PFSK-1 (cell line): ENCODE data around the gene MRPL10.

Experiments used
- FOXP2 ChIP-seq: optimal IDR thresholded peaks from 2 replicates; pipeline ENCODE3; 2011; ENCODE audit warnings: borderline replicate concordance, control low read depth, inconsistent platforms; ENCODE audit not compliant: insufficient read depth; ENCODE audit errors: extremely low read length, extremely low read depth
- POLR2AphosphoS5 ChIP-seq: IDR thresholded peaks from 2 replicates; pipeline ENCODE4 v1.6.1; 2012; ENCODE audit warnings: low read depth, mild to moderate bottlenecking, control low read depth, low read length, moderate library complexity
- REST ChIP-seq, 2 experiments: IDR thresholded peaks; 2 replicates each; pipeline versions ENCODE4 v1.6.1 to v1.8.0; 2011 to 2012; ENCODE audit warnings: low read depth in 2 of 2, low read length in 2 of 2, control low read depth in 1 of 2, inconsistent platforms in 1 of 2, mild to moderate bottlenecking in 1 of 2, moderate library complexity in 1 of 2; ENCODE audit not compliant: insufficient read depth in 1 of 2
- SIN3A ChIP-seq: IDR thresholded peaks from 2 replicates; pipeline ENCODE4 v1.6.1; 2012; ENCODE audit warnings: mild to moderate bottlenecking, low read length, moderate library complexity, borderline replicate concordance; ENCODE audit not compliant: insufficient read depth
- TAF1 ChIP-seq: IDR thresholded peaks from 2 replicates; pipeline ENCODE4 v1.6.1; 2012; ENCODE audit warnings: low read length, control low read depth, borderline replicate concordance; ENCODE audit not compliant: insufficient read depth

MRPL10 gene

GRCh38 chr17:47834756-47835155, 3.4 kb upstream of the MRPL10 start:
- TF ChIP-seq TAF1 (no peak), FOXP2 (no peak), SIN3A (no peak), POLR2AphosphoS5 (no peak), REST (IDR thresholded peaks at IDR 0.05; ENCODE audit: insufficient read depth in 1 of 2, low read depth in 2 of 2, low read length in 2 of 2) (no peak)

GRCh38 chr17:47831934-47832327, 590 bp upstream of the MRPL10 start:
- no peak for TF ChIP-seq FOXP2
- no peak for TF ChIP-seq REST (IDR thresholded peaks at IDR 0.05; ENCODE audit: insufficient read depth in 1 of 2, low read depth in 2 of 2, low read length in 2 of 2)
- no peak for TF ChIP-seq POLR2AphosphoS5
- no peak for TF ChIP-seq SIN3A
- TF ChIP-seq TAF1, result no peak

- no peak for TF ChIP-seq FOXP2
- no peak for TF ChIP-seq REST (IDR thresholded peaks at IDR 0.05; ENCODE audit: insufficient read depth in 1 of 2, low read depth in 2 of 2, low read length in 2 of 2)
- TF ChIP-seq POLR2AphosphoS5, result no peak
- TF ChIP-seq TAF1, result no peak
- TF ChIP-seq SIN3A, result no peak
Measured at GRCh38 chr17:47830396-47831002, 842 bp downstream of the MRPL10 start.

- no peak for TF ChIP-seq REST (IDR thresholded peaks at IDR 0.05; ENCODE audit: insufficient read depth in 1 of 2, low read depth in 2 of 2, low read length in 2 of 2)
- no peak for TF ChIP-seq POLR2AphosphoS5
- TF ChIP-seq TAF1, result no peak
- TF ChIP-seq SIN3A, result no peak
- no peak for TF ChIP-seq FOXP2
Measured at GRCh38 chr17:47829870-47830269, 1.5 kb downstream of the MRPL10 start.
